ENCODE measurements around the gene MAP3K4. TPM values are rescaled to one million over a fixed set of nuclear protein-coding genes. Genes with fewer than 3 reads are reported as not detected.

Gene MAP3K4
- total RNA-seq, 1 experiment from 2014 or later = 13.5 TPM

GRCh38 chr6:161019324-161019839, 27.8 kb downstream of the MAP3K4 start:
- 0 out of 2 replicates have a peak, but pooled peaks cover 2% of the 10 kb centered on the region for H3K36me3 ChIP-seq
- H3K9me3 ChIP-seq = no peaks in the 10 kb centered on the region
- H3K4me3 ChIP-seq = no peak overlapping the region
- DNase-seq = no peak
- no peaks in the 10 kb centered on the region for H3K27me3 ChIP-seq

GRCh38 chr6:161021543-161021942, 30.0 kb downstream of the MAP3K4 start:
- Histone ChIP-seq H3K36me3 (no peaks in the 10 kb centered on the region), H3K4me3 (no peak overlapping the region), H3K27me3 (no peaks in the 10 kb centered on the region), H3K9me3 (no peaks in the 10 kb centered on the region)
- no peak for DNase-seq

- no peaks in the 10 kb centered on the region for H3K9me3 ChIP-seq
- H3K36me3 ChIP-seq = no peaks in the 10 kb centered on the region
- H3K4me3 ChIP-seq = no peak overlapping the region
- no peaks in the 10 kb centered on the region for H3K27me3 ChIP-seq
- no peak for DNase-seq
These were observed 30.6 kb downstream of the MAP3K4 start for GRCh38 chr6:161021998-161022743.

- no peaks in the 10 kb centered on the region for H3K36me3 ChIP-seq
- H3K4me3 ChIP-seq = no peak overlapping the region
- H3K9me3 ChIP-seq = no peaks in the 10 kb centered on the region
- H3K27me3 ChIP-seq = no peaks in the 10 kb centered on the region
- DNase-seq = no peak
These were observed 31.7 kb downstream of the MAP3K4 start for GRCh38 chr6:161023316-161023715.

- Histone ChIP-seq H3K9me3 (no peaks in the 10 kb centered on the region), H3K27me3 (no peaks in the 10 kb centered on the region), H3K36me3 (no peaks in the 10 kb centered on the region), H3K4me3 (no peak overlapping the region)
- no peak for DNase-seq
These were observed 32.9 kb downstream of the MAP3K4 start for GRCh38 chr6:161024364-161024920.

- no peaks in the 10 kb centered on the region for H3K27me3 ChIP-seq
- H3K36me3 ChIP-seq = no peaks in the 10 kb centered on the region
- H3K4me3 ChIP-seq = no peak overlapping the region
- H3K9me3 ChIP-seq = no peaks in the 10 kb centered on the region
- DNase-seq = no peak
These were observed 35.8 kb downstream of the MAP3K4 start for GRCh38 chr6:161027385-161027784.

- no peaks in the 10 kb centered on the region for H3K36me3 ChIP-seq
- H3K9me3 ChIP-seq = no peaks in the 10 kb centered on the region
- H3K27me3 ChIP-seq = no peaks in the 10 kb centered on the region
- DNase-seq = peak; percentile 26
- H3K4me3 ChIP-seq = peak overlapping the region; percentile 7; the same call in 1 of the 2 replicates
These were observed 37.7 kb downstream of the MAP3K4 start for GRCh38 chr6:161029195-161029809.

GRCh38 chr6:161031721-161032495, 40.3 kb downstream of the MAP3K4 start:
- peaks cover 4% of the 10 kb centered on the region for H3K36me3 ChIP-seq
- no peak overlapping the region for H3K4me3 ChIP-seq
- DNase-seq = no peak
- no peaks in the 10 kb centered on the region for H3K27me3 ChIP-seq
- no peaks in the 10 kb centered on the region for H3K9me3 ChIP-seq

- DNase-seq = no peak
- no peaks in the 10 kb centered on the region for H3K9me3 ChIP-seq
- H3K4me3 ChIP-seq = no peak overlapping the region
- peaks cover 7% of the 10 kb centered on the region for H3K36me3 ChIP-seq
- H3K27me3 ChIP-seq = no peaks in the 10 kb centered on the region
These were observed 42.1 kb downstream of the MAP3K4 start for GRCh38 chr6:161033667-161034066.

- H3K4me3 ChIP-seq = no peak overlapping the region
- no peak for DNase-seq
- peaks cover 14% of the 10 kb centered on the region for H3K36me3 ChIP-seq
- no peaks in the 10 kb centered on the region for H3K27me3 ChIP-seq
- no peaks in the 10 kb centered on the region for H3K9me3 ChIP-seq
These were observed 43.8 kb downstream of the MAP3K4 start for GRCh38 chr6:161035182-161035980.

- peaks cover 14% of the 10 kb centered on the region for H3K36me3 ChIP-seq
- no peak overlapping the region for H3K4me3 ChIP-seq
- H3K9me3 ChIP-seq = no peaks in the 10 kb centered on the region
- no peaks in the 10 kb centered on the region for H3K27me3 ChIP-seq
- DNase-seq = no peak
These were observed 44.4 kb downstream of the MAP3K4 start for GRCh38 chr6:161035981-161036263.

- H3K4me3 ChIP-seq = no peak overlapping the region
- peaks cover 18% of the 10 kb centered on the region for H3K36me3 ChIP-seq
- no peaks in the 10 kb centered on the region for H3K9me3 ChIP-seq
- no peaks in the 10 kb centered on the region for H3K27me3 ChIP-seq
- no peak for DNase-seq
These were observed 46.3 kb downstream of the MAP3K4 start for GRCh38 chr6:161037873-161038228.

- peaks cover 18% of the 10 kb centered on the region for H3K36me3 ChIP-seq
- no peaks in the 10 kb centered on the region for H3K27me3 ChIP-seq
- peak; percentile 81 for DNase-seq
- H3K9me3 ChIP-seq = no peaks in the 10 kb centered on the region
- H3K4me3 ChIP-seq = no peak overlapping the region
These were observed 46.9 kb downstream of the MAP3K4 start for GRCh38 chr6:161038229-161039031.

- H3K27me3 ChIP-seq = no peaks in the 10 kb centered on the region
- DNase-seq = no peak
- H3K36me3 ChIP-seq = peaks cover 24% of the 10 kb centered on the region
- H3K4me3 ChIP-seq = no peak overlapping the region
- H3K9me3 ChIP-seq = no peaks in the 10 kb centered on the region
These were observed 49.7 kb downstream of the MAP3K4 start for GRCh38 chr6:161041274-161041673.

GRCh38 chr6:161044335-161044734, 52.8 kb downstream of the MAP3K4 start:
- H3K9me3 ChIP-seq = no peaks in the 10 kb centered on the region
- peaks cover 21% of the 10 kb centered on the region for H3K36me3 ChIP-seq
- no peak for DNase-seq
- H3K4me3 ChIP-seq = no peak overlapping the region
- no peaks in the 10 kb centered on the region for H3K27me3 ChIP-seq

- Histone ChIP-seq H3K36me3 (peaks cover 27% of the 10 kb centered on the region), H3K27me3 (no peaks in the 10 kb centered on the region), H3K4me3 (no peak overlapping the region), H3K9me3 (no peaks in the 10 kb centered on the region)
- DNase-seq = peak; percentile 70
These were observed 57.1 kb downstream of the MAP3K4 start for GRCh38 chr6:161048641-161049040.

Data from MG63 (cell line).